Vagina (tissue), 2 donors: Measurements from ENCODE around the gene MACROD2.

ENCODE experiments used
- CTCF ChIP-seq, 3 experiments: fragments of 450-650 bp in 2 of 3; fragments of 200-600 bp in 1 of 3; sonication (generic) in 1 of 3; IDR thresholded peaks; one replicate each; pipeline ENCODE4 v1.5.1; 2017 to 2019; ENCODE audit warnings: antibody characterized with exemption in 3 of 3, mild to moderate bottlenecking in 2 of 3, moderate library complexity in 2 of 3
- POLR2A ChIP-seq, 2 donors: fragments of 450-650 bp; IDR thresholded peaks; one replicate each; pipeline ENCODE4 v1.6.1; 2017; ENCODE audit warnings: antibody characterized with exemption in 2 of 2, mild to moderate bottlenecking in 2 of 2, moderate library complexity in 2 of 2
- POLR2AphosphoS5 ChIP-seq, 2 donors: sonication (generic); formaldehyde crosslinking; IDR thresholded peaks; one replicate each; pipeline ENCODE4 v1.9.0; 2017; ENCODE audit warnings: antibody characterized with exemption in 2 of 2, mild to moderate bottlenecking in 2 of 2, low read depth in 1 of 2; ENCODE audit not compliant: insufficient read depth in 1 of 2

GRCh38 chr20:14878676-14879019 is 883.3 kb downstream of the MACROD2 start:
- TF ChIP-seq CTCF (IDR thresholded peaks at IDR 0.05) = no peak
- no peak for TF ChIP-seq POLR2AphosphoS5 (IDR thresholded peaks at IDR 0.05; ENCODE audit: insufficient read depth in 1 of 2, low read depth in 1 of 2)
- TF ChIP-seq POLR2A (IDR thresholded peaks at IDR 0.05) = no peak
